CD4-positive, alpha-beta T cell (primary cell): ENCODE data around the gene RASL11A. TPM values are rescaled to one million over a fixed set of nuclear protein-coding genes. Genes with fewer than 3 reads are reported as not detected.
A peak's percentile ranks its signal among the peaks of the same experiment; 100 is the strongest.

Source experiments
- ATAC-seq: fragments of 200-7000 bp; cut with Tn5 transposase; one replicate; pipeline ENCODE4 v1.10.0; 2022; ENCODE audit warnings: mild to moderate bottlenecking; ENCODE audit not compliant: poor library complexity
- CTCF ChIA-PET: fragments of 350-600 bp; sonication (Branson Sonifier 250); formaldehyde crosslinking; loops from one replicate; lab custom pipeline; 2021; ENCODE audit warnings: antibody characterized with exemption, inconsistent platforms; lab: Charles Lee
- POLR2A ChIA-PET: fragments of 350-600 bp; sonication (Branson Sonifier 250); formaldehyde crosslinking; loops from one replicate; lab custom pipeline; 2021; ENCODE audit warnings: antibody characterized with exemption, inconsistent platforms; lab: Charles Lee
- DNase-seq, 14 experiments: peaks; one replicate each; pipeline ENCODE4 v3.0.0-alpha.2; 2013 to 2020; ENCODE audit warnings: mixed read lengths in 2 of 14
- H3K27ac ChIP-seq, 2 donors: one replicate each; pipeline versions ENCODE4 v1.5.1 to v1.7.0; 2013; ENCODE audit warnings: low read length in 2 of 2, low read depth in 1 of 2, mild to moderate bottlenecking in 1 of 2
- H3K27me3 ChIP-seq, 2 experiments: 1 replicate in 1 of 2; 2 replicates in 1 of 2; pipeline versions ENCODE4 v1.6.1 to v1.7.0; 2013; ENCODE audit warnings: low read length in 2 of 2, control low read depth in 1 of 2, mild to moderate bottlenecking in 1 of 2, moderate library complexity in 1 of 2; ENCODE audit not compliant: insufficient read depth in 2 of 2, control insufficient read depth in 1 of 2
- H3K36me3 ChIP-seq: one replicate; pipeline ENCODE4 v1.6.1; 2013; ENCODE audit warnings: low read length, control low read depth; ENCODE audit not compliant: insufficient read depth
- H3K4me1 ChIP-seq: one replicate; pipeline ENCODE4 v1.6.1; 2013; ENCODE audit warnings: low read length, control low read depth; ENCODE audit not compliant: insufficient read depth
- H3K4me3 ChIP-seq: one replicate; pipeline ENCODE4 v1.5.1; 2013; ENCODE audit warnings: mild to moderate bottlenecking, low read length, moderate library complexity
- H3K9me3 ChIP-seq, 2 experiments: 1 replicate in 1 of 2; 2 replicates in 1 of 2; pipeline versions ENCODE4 v1.6.1 to v1.7.0; 2013; ENCODE audit warnings: low read length in 2 of 2, mild to moderate bottlenecking in 2 of 2, control low read depth in 1 of 2, moderate library complexity in 1 of 2; ENCODE audit not compliant: control insufficient read depth in 1 of 2, insufficient read depth in 1 of 2
- H3K27ac Mint-ChIP-seq: one replicate; pipeline ENCODE4 v1.8.0; 2020; ENCODE audit warnings: mixed read lengths
- H3K27me3 Mint-ChIP-seq: one replicate; pipeline ENCODE4 v1.8.0; 2021; ENCODE audit warnings: mixed read lengths
- H3K36me3 Mint-ChIP-seq: one replicate; pipeline ENCODE4 v1.8.0; 2021; ENCODE audit warnings: low read depth, mixed read lengths
- H3K4me1 Mint-ChIP-seq: one replicate; pipeline ENCODE4 v1.8.0; 2021; ENCODE audit warnings: low read depth, mixed read lengths
- H3K4me3 Mint-ChIP-seq: one replicate; pipeline ENCODE4 v1.8.0; 2020; ENCODE audit warnings: mild to moderate bottlenecking, mixed read lengths
- H3K9me3 Mint-ChIP-seq: one replicate; pipeline ENCODE4 v1.8.0; 2020; ENCODE audit warnings: mixed read lengths
- intact Hi-C, 2 experiments: fragments of 100-400 bp; cut with DNase I in 1 of 2; cut with micrococcal nuclease in 1 of 2; formaldehyde crosslinking; loops; one replicate each; pipeline versions ENCODE4 v1.15.1 to v1.9.0; 2023 to 2025; cut with DNase I, micrococcal nuclease
- total RNA-seq, 174 experiments: library from RNA in 2 of 174; stranded (reverse) in 2 of 174; gene quantifications; one replicate each; pipeline ENCODE4 v1.2.3 and lab custom pipeline; 2021 to 2026
- TF ChIP-seq, protein P1 (sequence below): fragments of 200-600 bp; IDR thresholded peaks from one replicate; pipeline ENCODE4 v1.8.0; 2022; ENCODE audit warnings: antibody characterized with exemption, mild to moderate bottlenecking

RASL11A gene
- total RNA-seq, 2 experiments from 2014 or later = 2.9 to 4.7 TPM

DNA sequence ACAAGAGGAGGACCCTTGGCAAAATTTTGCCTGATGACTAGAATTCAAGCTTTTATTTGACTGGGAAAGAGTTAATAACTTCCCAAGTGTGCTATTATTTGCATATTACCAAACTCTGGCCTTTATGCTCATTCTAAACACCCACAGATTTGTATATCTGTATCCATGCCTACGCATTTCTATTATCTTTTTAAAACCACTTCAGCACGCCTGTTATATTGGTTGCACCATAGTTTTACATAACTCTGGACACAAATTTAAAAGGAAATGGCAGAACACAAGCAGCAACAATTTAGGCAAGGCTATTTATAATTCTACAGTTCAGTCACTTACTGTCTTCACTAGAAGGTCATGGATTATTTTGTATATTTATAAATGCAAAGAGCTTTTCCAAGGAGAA, 3.7 kb upstream of the RASL11A start:
- ATAC-seq (no peak), DNase-seq (no peak)
- H3K9me3 ChIP-seq = no peaks in the 10 kb centered on the region
- H3K4me3 Mint-ChIP-seq = peak overlapping the region; percentile 38
- TF ChIP-seq, protein P1, sequence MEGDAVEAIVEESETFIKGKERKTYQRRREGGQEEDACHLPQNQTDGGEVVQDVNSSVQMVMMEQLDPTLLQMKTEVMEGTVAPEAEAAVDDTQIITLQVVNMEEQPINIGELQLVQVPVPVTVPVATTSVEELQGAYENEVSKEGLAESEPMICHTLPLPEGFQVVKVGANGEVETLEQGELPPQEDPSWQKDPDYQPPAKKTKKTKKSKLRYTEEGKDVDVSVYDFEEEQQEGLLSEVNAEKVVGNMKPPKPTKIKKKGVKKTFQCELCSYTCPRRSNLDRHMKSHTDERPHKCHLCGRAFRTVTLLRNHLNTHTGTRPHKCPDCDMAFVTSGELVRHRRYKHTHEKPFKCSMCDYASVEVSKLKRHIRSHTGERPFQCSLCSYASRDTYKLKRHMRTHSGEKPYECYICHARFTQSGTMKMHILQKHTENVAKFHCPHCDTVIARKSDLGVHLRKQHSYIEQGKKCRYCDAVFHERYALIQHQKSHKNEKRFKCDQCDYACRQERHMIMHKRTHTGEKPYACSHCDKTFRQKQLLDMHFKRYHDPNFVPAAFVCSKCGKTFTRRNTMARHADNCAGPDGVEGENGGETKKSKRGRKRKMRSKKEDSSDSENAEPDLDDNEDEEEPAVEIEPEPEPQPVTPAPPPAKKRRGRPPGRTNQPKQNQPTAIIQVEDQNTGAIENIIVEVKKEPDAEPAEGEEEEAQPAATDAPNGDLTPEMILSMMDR = no peak
- no peak overlapping the region for H3K4me3 ChIP-seq
- intact Hi-C loops = no loop called here
- peaks cover 5% of the 10 kb centered on the region for H3K36me3 Mint-ChIP-seq
- H3K27me3 ChIP-seq = peaks cover 0 to 4% of the 10 kb centered on the region in 2 experiments
- H3K9me3 Mint-ChIP-seq = no peaks in the 10 kb centered on the region
- no peaks in the 10 kb centered on the region for H3K27me3 Mint-ChIP-seq
- no peaks in the 10 kb centered on the region for H3K36me3 ChIP-seq
- peaks cover 24% of the 10 kb centered on the region for H3K4me1 ChIP-seq
- H3K4me1 Mint-ChIP-seq = peaks cover 57% of the 10 kb centered on the region
- POLR2A ChIA-PET = no interaction called here
- no peak overlapping the region for H3K27ac ChIP-seq
- no peak overlapping the region for H3K27ac Mint-ChIP-seq
- CTCF ChIA-PET = no interaction called here

DNA sequence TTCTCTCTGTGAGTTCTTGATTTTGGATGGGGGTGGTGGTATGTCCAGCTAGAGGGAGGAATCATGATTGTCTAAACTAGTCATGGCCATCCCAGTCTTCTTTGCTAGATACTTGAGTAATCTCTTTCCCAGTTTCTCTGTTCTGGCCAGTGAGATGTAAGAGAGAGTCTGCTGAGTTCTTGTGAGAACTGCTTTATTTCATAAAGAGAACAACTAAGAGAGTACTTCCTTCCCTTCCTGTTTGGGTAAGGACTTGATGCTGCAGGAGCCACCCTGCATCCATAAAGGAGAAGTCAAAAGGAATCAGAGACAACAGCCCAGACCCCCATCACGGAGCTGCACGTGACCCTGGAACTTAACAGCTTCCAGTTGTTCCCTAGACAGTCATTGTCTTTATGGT, 3.0 kb upstream of the RASL11A start:
- CTCF ChIA-PET = no interaction called here
- H3K4me3 Mint-ChIP-seq = peak overlapping the region; percentile 57
- H3K4me1 Mint-ChIP-seq = peaks cover 52% of the 10 kb centered on the region
- TF ChIP-seq, protein P1 = no peak
- H3K27ac ChIP-seq = no peak overlapping the region
- POLR2A ChIA-PET = interaction anchor here (0.8 kb wide), 1 partner anchor 16 kb away, joined by 4 read pairs; the partner anchor contains the start of gene RPL21
- peaks cover 5% of the 10 kb centered on the region for H3K36me3 Mint-ChIP-seq
- H3K27me3 ChIP-seq = peaks cover 0 to 5% of the 10 kb centered on the region in 2 experiments
- ATAC-seq = no peak
- H3K27me3 Mint-ChIP-seq = peaks cover 4% of the 10 kb centered on the region
- H3K9me3 Mint-ChIP-seq = no peaks in the 10 kb centered on the region
- H3K36me3 ChIP-seq = no peaks in the 10 kb centered on the region
- intact Hi-C loops = no loop called here
- no peaks in the 10 kb centered on the region for H3K9me3 ChIP-seq
- H3K27ac Mint-ChIP-seq = no peak overlapping the region
- DNase-seq = no peak
- peaks cover 17% of the 10 kb centered on the region for H3K4me1 ChIP-seq
- H3K4me3 ChIP-seq = no peak overlapping the region

DNA sequence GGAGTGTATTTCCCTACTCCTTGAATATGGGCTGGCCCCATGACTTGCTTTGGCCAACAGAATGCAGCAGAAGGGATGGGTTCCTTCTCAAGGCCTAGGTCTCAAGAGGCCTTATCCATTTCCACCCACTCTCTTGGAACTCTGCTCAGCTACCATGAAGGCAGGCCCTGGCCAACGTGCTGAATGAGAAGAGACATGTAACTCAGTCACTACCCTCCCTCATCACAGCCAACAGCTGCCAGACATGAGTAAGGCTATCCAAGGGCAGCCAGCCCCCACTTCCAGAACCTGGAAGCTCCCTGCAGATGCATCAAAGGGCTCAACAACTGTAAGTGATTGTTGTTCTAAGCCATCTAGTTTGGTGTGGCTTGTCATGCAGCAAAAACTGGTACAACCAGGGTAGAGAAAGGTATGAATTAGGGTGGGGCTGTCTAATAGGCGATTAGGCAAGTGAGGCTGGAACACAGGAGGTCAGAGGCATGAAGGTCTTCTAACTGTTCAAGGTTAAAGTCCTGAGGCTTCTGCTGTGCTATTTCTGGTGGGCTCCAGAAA, 1.4 kb upstream of the RASL11A start:
- Mint-ChIP-seq H3K4me3 (peak overlapping the region; percentile 58), H3K27ac (no peak overlapping the region), H3K27me3 (peaks cover 11% of the 10 kb centered on the region), H3K9me3 (no peaks in the 10 kb centered on the region), H3K36me3 (peaks cover 5% of the 10 kb centered on the region), H3K4me1 (peaks cover 46% of the 10 kb centered on the region)
- DNase-seq (no peak), ATAC-seq (no peak)
- peaks cover 5% of the 10 kb centered on the region in 2 experiments for H3K27me3 ChIP-seq
- TF ChIP-seq, protein P1 = no peak
- ChIA-PET CTCF (no interaction called here), POLR2A (interaction anchor here (0.8 kb wide), 1 partner anchor 18 kb away, joined by 5 read pairs; the partner anchor contains the start of gene RPL21)
- no peaks in the 10 kb centered on the region for H3K9me3 ChIP-seq
- no peak overlapping the region for H3K4me3 ChIP-seq
- no peak overlapping the region for H3K27ac ChIP-seq
- peaks cover 17% of the 10 kb centered on the region for H3K4me1 ChIP-seq
- intact Hi-C loops = loop anchor here in 1 of 2 experiments (1.0 kb wide), 1 partner anchor 17 kb away; no protein-coding TSS in a partner anchor
- no peaks in the 10 kb centered on the region for H3K36me3 ChIP-seq
